Fibroblast of skin of back (primary cell): Measurements from ENCODE around the gene DRC7.
"Not testable (repeated sequence)": the region's sequence is repeated elsewhere in the genome, so short reads cannot be mapped to it uniquely, and the experiment has no call there.

Experiments used
- DNase-seq: peaks from one replicate; pipeline ENCODE4 v3.0.0-alpha.2; 2013

The DRC7 gene

GRCh38 chr16:57694231-57694724 lies 328 bp upstream of the DRC7 start:
- DNase-seq = no peak

- DNase-seq = no peak
Observed at GRCh38 chr16:57695680-57696069, 1.1 kb downstream of the DRC7 start.

GRCh38 chr16:57696240-57696639 lies 1.6 kb downstream of the DRC7 start:
- DNase-seq = no peak

GRCh38 chr16:57697896-57698537 lies 3.4 kb downstream of the DRC7 start:
- no peak for DNase-seq

GRCh38 chr16:57698812-57699405 lies 4.3 kb downstream of the DRC7 start:
- DNase-seq = no peak

GRCh38 chr16:57699481-57699880 lies 4.9 kb downstream of the DRC7 start:
- no peak for DNase-seq

- DNase-seq = no peak
Observed at GRCh38 chr16:57699899-57700298, 5.3 kb downstream of the DRC7 start.

- DNase-seq = no peak
Observed at GRCh38 chr16:57700781-57701551, 6.4 kb downstream of the DRC7 start.

- no peak for DNase-seq
Observed at GRCh38 chr16:57701759-57702371, 7.3 kb downstream of the DRC7 start.

GRCh38 chr16:57703416-57704010 lies 8.9 kb downstream of the DRC7 start:
- DNase-seq = no peak

GRCh38 chr16:57704011-57704904 lies 9.7 kb downstream of the DRC7 start:
- no peak for DNase-seq

GRCh38 chr16:57704905-57705852 lies 10.6 kb downstream of the DRC7 start:
- DNase-seq = no peak

GRCh38 chr16:57706717-57707116 lies 12.1 kb downstream of the DRC7 start:
- DNase-seq = no peak

GRCh38 chr16:57707331-57707730 lies 12.7 kb downstream of the DRC7 start:
- DNase-seq = no peak

- no peak for DNase-seq
Observed at GRCh38 chr16:57708168-57708567, 13.6 kb downstream of the DRC7 start.

GRCh38 chr16:57709663-57710062 lies 15.1 kb downstream of the DRC7 start:
- DNase-seq = no peak

GRCh38 chr16:57711346-57711745 lies 16.7 kb downstream of the DRC7 start:
- no peak for DNase-seq

- no peak for DNase-seq
Observed at GRCh38 chr16:57711993-57712392, 17.4 kb downstream of the DRC7 start.

- not testable (repeated sequence) for DNase-seq
Observed at GRCh38 chr16:57712569-57712968, 18.0 kb downstream of the DRC7 start.

- DNase-seq = no peak
Observed at GRCh38 chr16:57713596-57713995, 19.0 kb downstream of the DRC7 start.

GRCh38 chr16:57714047-57714446 lies 19.4 kb downstream of the DRC7 start:
- no peak for DNase-seq
